ENCODE data around the gene SHC4.
"Not testable (repeated sequence)": the region's sequence is repeated elsewhere in the genome, so short reads cannot be mapped to it uniquely, and the experiment has no call there.

Gene SHC4

DNA sequence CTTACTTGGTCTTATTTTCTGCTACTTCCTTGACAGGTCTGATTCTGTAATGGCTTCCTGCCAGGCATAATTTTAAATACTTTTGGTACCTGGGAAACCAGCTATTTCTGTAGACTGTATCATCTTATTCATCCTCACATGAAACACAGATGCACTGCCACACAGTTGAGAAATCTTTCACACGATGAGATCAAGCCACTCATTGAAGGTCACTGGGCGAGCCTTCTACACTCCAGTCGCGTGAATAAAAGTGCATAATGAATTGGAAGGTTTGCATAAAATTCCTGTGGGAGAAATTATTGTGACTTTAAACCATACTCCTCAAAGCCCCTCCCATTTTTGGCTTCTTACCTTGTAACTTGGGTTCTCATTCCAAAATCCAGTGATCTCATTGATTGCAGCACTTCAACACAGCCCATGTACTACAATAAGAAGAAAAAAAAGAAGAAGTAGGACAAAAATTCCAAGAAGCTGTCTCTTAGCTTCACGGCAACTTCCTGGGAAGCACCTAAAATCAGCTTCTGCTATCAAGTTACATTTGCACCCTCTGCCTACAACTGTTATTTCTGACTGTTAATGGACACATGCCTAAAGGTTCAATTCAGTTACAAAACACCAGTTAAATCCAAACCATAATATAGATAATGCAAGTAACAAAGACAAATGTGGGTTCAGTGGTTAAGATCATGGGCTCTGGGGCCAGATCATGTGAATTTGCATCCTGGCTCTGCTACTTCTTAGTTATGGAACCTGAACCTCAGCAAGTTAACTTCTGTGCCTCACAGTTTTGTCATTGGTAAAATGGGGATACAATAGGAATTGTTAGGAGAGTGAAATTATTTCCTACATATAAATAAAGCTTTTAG is 39.0 kb downstream of the SHC4 start:
- no peak for DNase-seq (ENCODE audit: low spot score)

DNA sequence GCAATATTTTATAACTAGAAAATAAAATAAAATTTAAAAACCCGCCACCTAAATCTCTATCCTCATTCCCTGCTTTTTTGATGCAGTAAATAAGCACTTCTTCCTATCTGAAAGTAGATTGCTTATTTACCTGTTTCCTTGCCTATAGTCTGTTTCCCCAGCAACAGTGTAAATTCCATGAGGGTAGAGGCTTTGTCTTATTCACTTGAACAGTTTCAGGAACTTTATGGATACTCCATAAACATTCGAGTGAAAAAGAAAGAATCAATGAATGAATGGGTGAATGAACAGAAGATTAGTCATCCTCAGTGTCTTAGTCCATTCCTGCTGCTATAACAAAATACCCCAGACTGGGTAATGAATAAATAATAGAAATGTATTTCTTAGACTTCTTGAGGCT is 41.7 kb downstream of the SHC4 start:
- DNase-seq (ENCODE audit: low spot score): no peak

DNA sequence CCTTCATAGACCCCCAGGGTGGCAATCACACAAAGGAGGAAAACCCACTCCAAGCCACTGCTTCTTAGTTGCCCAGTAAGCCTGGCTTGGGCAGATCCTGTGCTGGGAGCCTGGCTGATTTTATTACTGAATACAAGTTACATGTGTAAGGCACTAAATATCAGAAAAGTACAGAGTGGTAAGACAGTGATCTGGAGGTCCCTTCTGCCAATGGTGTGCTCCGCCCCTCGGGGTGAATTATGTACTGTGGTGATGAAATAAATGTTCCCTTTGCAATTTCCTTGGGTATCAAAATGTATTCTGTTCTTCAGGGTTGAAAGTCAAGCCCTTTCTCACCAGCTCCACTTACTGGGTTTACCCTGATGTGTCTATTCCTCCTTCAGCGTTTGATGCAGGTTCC is 47.0 kb downstream of the SHC4 start:
- no peak for DNase-seq (ENCODE audit: low spot score)

DNA sequence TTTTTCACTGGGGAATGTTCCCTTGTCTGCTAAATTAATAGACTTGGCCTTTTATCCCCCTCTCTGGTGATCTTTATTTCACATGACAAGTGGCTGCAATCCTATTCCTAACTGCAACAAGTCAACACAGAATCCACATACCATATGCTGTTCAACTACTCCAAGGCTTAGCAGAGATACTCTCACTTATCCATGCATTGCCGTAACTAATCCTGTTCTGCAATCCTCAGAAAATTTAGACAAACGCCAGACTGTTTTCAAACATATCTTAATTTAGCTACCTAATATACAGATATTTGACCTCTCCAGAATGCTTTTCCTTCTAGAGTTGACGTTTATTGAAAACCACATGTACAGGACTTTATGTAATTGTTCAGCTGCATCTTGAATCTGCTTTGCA is 47.9 kb downstream of the SHC4 start:
- no peak for DNase-seq (ENCODE audit: low spot score)

DNA sequence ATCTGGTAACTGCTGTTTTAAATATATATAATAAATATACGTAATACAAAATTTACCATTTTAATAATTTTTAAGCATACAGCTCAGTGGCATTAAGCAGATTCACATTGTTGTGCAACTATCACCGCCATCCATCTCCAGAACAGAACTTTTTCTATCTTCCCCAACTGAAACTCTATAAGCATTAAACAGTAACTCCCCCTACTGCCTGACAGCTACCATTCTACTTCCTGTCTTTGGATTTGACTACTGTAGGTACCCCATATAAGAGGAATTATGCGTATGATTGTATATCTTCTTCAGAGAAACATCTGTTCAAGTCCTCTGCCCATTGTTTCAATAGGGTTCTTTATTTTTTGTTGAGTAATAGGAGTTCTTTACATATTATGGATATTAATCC is 49.0 kb downstream of the SHC4 start:
- DNase-seq (ENCODE audit: low spot score): no peak

DNA sequence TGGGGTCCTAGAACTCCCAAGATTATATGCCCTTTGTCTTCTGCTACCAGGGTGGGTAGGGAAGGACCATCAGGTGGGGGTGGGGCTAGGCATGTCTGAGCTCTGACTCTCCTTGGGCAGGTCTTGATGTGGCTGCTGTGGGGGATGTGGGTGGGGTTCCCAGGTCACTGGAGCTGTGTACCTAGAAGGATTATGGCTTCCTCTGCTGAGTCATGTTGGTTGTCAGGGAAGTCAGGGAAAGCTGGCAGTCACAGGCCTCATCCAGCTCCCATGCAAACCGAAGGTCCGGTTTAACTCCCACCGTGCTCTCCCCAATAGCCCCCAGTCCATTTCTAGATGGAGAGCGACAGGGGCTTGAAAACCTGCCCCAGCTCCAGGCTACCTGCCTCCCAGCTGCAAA is 50.6 kb downstream of the SHC4 start:
- peak; percentile 58 for DNase-seq (ENCODE audit: low spot score)

DNA sequence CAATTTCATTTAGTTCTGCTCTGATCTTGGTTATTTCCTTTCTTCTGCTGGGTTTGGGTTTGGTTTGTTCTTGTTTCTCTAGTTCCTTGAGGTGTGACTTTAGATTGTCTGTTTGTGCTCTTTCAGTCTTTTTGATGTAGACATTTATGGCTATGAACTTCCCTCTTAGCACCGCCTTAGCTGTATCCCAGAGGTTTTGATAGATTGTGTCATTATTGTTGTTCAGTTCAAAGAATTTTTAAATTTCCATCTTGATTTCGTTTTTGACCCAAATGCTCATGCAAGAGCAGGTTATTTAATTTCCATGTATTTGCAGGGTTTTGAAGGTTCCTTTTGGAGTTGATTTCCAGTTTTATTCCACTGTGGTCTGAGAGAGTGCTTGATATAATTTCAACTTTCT is 53.2 kb downstream of the SHC4 start:
- not testable (repeated sequence) for DNase-seq (ENCODE audit: low spot score)

DNA sequence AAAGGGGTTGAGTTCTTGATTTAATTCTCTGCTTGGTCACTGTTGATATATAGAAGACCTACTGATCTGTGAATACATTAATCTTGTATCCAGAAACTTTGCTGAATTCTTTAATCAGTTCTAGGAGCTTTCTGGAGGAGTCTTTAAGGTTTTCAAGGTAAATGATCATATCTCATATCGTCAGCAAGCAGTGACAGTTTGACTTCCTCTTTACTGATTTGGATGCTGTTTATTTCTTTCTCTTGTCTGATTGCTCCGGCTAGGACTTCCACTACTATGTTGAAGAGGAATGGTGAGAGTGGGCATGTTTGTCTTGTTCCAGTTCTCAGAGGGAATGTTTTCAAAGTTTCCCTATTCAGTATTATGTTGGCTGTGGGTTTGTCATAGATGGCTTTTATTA is 54.4 kb downstream of the SHC4 start:
- DNase-seq (ENCODE audit: low spot score): not testable (repeated sequence)

DNA sequence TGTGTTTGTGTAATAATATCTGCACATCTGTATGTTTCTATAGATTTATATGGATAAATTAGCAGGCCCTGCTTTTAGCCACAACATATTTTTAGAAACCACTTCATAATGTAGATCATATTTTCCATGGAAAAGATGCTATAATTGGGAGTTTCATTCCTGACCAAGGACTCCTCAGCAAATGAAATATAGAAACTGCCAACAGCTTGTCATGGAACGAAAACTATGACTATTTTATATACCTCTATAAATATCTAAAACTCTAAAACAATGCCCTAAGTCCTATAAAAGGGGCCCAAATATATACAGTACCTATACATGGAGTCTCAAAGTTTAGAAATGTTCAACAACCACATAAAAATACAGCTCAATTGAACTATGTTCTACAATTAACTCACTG is 57.9 kb downstream of the SHC4 start:
- no peak for DNase-seq (ENCODE audit: low spot score)

DNA sequence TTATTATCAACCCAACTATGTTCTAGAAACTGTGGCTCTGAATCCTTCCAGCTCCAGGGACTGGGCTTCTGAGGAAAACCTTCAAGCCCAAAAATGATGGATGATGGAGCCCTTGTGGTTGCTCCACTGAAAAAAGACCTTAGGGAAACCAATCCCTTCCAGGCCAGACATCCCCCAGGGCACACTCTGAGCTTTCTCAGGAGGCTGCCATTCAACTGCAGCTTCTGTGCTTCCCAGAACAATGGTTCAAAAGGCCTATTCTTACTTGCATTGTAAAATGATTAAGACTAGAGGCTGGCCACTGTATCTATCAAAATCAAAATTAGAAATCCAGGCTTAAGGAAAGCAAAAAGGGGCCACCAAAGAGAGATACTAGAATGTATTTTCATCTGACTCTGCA is 58.5 kb downstream of the SHC4 start:
- DNase-seq (ENCODE audit: low spot score): no peak

DNA sequence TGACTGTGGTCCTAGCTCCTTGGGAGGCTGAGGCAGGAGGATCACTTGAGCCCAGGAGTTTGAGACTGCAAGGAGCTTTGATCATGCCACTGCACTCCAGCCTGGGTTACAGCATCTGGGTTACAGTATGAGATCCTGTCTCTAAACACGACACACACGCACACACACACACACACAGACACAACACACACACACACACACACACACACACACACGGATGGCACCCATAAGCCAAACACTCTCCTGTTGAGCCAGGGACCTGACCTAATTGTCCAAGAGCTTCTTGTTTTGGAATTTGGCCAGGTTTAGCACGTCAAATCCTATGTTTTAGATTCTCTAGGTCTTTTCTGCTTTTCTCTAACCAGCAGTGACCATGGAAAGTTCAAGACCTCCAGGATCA is 59.0 kb downstream of the SHC4 start:
- DNase-seq (ENCODE audit: low spot score): no peak

DNA sequence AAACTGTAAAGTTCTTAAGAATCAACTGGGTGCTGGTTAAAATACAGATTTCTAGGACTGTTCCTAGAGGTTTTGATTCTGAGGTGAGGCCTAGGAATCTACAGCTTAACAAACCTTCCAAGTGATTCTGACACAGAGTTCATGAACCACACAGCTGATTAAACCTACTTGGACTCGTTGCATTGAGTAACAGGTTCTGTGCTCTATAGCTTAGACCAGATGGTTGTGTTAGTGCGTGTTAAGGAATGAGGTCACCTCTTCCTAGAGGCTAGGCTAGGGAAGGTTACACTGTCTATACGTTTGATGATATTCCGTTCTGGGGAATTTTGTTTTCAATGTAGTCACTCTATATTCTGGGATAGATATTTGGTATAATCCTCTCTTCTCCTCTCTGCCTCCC is 63.9 kb downstream of the SHC4 start:
- DNase-seq (ENCODE audit: low spot score): no peak

DNA sequence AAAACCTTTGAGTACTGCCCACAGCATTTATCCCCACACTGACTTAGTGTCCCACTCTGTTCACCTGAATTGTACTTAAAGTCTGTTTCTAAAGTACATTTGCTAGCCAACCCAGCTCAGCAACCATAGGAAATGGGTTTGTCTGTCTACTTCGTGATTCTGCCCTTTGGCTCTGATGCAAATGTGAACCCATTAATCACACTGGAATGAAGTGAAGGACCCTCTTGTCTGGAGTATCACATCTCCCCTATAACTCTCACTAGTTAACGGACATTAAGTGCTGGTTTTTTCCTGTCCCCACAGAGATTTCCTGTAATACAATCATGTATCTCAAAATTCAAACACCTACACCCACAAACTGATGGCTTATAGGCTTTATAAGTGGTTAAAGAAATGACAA is 65.3 kb downstream of the SHC4 start:
- no peak for DNase-seq (ENCODE audit: low spot score)

DNA sequence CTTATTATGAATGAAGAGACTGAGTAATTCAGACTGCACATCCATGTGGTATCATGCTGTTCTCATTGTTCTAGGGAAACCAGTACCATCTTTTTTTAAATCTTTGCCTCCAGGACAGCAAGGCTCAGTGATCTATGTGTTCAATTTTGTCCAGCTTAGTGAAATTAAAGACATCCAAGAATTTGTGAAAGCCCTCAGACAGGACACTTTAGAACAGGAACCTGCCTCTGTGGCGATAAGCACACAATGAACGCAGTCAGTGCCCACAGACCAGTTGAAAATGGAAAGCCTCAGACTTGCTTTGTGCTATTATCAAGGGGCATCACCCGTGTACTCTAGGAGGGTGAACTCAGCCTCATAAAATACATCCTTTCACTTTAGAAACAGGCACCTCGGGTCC is 65.7 kb downstream of the SHC4 start:
- no peak for DNase-seq (ENCODE audit: low spot score)

DNA sequence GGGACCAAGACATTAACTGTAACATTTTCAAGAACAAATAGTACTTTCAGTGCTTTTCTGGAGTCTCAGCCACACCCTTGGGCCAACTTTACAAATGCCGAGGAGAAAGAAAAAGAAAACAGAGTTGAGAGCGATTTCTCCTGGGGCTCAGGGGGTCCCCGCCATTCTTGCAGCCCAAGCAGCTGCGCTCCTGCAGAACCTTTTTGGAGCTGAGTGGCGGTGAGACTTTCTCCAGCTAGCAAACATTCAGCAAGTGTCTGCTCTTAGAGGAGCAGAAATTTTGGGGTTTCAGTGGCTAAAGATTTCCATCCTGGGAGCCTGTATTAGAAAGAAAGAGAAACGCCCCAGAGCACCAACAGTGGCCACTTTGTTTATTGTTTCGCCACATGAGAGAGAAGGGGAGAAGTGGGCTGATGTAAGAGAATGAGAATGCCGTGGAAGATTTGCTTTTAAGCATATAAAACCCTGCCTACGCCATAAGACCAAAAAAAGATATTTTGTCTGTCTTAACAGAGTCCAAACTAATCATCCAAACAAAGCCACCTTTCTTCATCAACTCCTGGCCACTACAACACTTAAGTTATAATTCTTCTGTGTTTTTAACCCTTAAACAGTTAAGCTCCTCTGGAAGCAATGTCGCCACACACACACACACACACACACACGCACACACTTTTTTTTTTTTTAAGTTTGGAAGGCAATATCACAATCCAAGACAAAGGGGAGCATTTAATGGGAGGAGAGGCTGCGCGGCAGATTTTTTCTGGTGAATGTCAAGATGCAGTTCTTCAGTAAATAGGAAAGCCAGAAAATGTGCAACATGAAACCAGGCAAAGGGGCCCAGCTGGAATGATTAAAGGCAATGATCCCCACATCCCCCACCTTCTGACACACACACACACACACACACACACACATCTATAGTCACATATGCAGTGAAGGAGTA is 66.6 kb downstream of the SHC4 start:
- DNase-seq (ENCODE audit: low spot score): no peak

DNA sequence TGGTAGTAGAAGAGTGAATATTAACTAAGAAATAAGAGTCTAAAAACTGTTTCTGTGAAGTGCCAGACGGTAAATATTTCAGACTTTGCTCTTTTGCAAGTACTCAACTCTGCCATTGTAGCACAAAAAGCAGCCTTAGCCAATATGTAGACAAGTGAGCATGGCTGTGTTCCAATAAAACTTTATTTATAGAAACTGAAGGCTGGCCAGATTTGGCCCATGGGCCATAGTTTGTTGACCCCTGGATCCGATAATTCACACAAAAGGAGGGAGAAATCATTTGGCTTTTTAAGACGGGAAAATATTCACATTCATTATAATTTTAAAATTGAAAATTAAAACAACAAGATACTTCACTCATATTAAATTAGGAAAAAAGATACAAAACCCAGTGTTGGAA is 70.4 kb downstream of the SHC4 start:
- no peak for DNase-seq (ENCODE audit: low spot score)

DNA sequence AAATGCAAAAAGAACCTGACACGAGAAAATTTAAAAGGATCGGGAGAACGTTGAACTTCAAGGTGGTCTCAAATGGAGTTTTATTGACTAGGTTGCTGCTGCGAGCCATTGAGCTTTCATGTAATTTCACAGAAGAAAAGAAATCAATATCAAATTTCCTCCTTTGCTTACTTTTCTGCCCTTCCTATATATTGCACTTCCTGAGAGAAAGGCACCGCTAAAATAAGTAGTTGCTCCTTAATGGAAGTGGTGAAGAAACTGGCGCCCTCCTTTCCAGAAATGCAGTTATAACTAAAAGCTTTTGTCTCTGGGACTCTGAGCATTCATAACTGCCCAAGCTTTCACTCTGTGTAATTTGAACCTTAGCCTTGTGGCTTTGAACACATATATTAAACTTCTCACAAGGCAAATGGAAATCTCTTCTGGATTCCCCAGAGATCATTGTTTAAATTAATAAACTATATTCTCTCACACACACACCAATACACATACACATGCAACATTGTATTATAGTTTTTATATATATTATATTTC is 72.4 kb downstream of the SHC4 start:
- DNase-seq (ENCODE audit: low spot score): no peak

DNA sequence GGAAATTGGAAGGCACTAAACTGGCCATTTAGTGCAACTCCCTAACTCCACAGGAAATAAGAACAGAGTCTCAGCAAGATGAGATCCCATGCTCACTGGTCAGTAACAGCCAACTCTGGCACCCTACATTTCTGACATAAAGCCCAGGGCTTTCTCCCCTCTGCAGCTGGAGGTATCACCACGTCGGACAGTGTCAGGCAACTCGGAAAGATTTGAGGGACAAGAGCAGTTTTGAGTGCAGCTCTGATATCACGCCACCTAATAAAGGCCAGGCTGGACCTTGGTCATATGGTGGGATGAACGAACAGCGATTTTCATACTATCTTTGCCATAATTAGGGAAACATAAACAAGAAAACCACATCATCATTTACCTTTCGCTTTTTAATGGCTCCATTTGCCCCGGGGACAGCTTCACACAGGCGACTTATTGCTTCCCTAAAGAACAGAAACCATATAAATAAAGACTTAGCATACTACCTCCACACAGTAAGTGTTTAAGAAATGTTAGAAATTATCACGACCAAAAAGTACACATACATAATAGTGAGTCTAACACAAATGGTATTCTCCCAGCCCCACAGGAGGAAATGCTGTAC is 73.2 kb downstream of the SHC4 start:
- no peak for DNase-seq (ENCODE audit: low spot score)

DNA sequence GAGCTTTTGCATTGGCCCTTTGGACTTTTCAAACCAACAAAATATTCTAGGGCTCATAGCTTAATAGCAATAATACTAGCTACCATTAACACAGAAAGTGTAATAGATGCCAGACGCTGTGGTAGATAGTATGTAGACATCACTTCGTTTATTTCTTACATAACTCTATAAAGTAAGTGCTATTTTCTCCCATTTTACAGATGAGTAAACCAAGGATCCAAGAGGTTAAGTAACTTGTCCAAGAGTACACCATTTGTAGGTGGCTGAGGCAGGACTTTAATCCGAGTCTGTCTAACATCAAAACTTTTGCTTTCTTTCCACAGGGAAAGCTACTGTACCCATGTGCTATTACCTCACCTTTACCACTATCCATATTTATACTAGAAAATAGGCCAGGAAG is 73.8 kb downstream of the SHC4 start:
- no peak for DNase-seq (ENCODE audit: low spot score)

DNA sequence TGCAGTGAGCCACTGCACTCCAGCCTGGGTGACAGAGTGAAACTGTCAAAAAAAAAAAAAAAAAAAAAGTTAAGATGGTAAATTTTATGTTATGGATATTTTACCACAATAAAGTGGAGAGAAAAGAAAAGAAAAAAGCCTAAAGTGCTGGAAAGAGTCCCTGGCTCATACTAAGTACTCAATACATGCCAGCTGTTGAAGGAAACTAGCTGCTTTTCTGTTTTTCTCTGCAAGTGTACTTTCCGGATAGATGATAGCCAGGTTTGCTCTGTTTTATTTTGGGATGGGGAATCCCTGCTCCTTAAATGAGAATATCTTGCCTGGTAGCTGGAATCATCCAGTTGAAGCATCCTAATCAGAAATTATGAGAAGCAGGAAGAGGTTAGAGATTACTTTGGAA is 74.9 kb downstream of the SHC4 start:
- DNase-seq (ENCODE audit: low spot score): no peak

DNA sequence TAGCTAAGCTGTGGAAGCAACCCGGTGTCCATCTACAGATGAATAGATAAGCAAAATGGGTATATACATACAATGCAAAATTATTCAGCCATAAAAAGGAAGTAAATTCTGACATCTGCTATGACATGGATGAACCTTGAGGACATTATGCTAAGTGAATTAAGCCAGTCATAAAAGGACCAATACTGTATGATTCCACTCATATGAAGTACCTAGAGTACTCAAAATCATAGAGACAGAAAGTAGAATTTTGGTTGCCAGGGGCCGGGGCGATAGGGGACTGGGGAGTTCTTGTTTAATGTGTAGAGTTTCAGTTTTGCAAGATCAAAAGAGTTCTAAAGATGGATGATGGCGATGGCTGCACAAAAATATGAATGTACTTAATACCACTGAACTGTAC is 75.5 kb downstream of the SHC4 start:
- no peak for DNase-seq (ENCODE audit: low spot score)

DNA sequence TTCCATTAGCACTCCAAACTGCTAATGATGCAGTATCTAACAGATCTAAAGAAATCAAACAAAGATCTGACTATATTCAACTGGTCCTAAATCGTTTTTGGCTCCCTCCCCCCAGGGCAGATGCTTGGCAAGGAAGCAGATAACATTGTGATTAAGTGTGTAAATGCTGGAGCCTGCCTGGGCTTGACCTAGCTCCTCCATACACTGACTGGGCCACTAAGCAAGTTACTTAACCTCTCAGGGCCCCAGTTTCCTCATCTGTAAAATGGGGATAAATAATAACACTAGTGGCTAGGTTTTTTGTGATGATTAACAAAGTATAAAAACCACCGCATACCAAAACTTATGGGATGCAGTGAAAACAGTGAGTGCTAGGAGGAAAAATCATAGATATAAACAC is 76.6 kb downstream of the SHC4 start:
- DNase-seq (ENCODE audit: low spot score): no peak

DNA sequence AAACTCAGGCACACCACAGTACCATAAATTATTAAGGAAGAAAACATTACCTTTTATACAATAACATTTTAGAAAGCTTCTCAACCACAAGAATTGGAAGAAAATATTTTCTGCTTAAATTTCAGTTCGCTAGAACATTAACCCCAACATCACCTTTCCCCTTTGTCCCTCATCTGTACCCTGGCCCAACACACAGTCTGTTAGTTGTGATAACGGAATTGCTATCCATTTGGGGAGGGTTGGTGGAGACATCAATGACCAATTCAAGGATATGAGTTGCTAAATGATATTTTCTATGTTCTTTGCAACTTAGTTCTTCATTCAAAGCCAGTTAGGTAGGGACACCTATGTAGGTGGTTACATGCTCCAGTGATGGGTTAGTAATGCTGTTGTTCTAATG is 80.0 kb downstream of the SHC4 start:
- no peak for DNase-seq (ENCODE audit: low spot score)

All from LoVo (cell line).